Peyer's patch (tissue), 4 donors: ENCODE measurements around the gene SSC4D. TPM values are rescaled to one million over a fixed set of nuclear protein-coding genes. Genes with fewer than 3 reads are reported as not detected.
"Not testable (repeated sequence)": the region's sequence is repeated elsewhere in the genome, so short reads cannot be mapped to it uniquely, and the experiment has no call there.

Experiments
- DNase-seq, 3 donors: peaks; one replicate each; pipeline ENCODE4 v3.0.0-alpha.2; 2017 to 2019
- H3K27ac ChIP-seq, 4 donors: fragments of 200-600 bp; sonication (generic); one replicate each; pipeline ENCODE4 v1.5.1; 2016 to 2019
- H3K27me3 ChIP-seq, 2 donors: fragments of 200-600 bp; sonication (generic); one replicate each; pipeline ENCODE4 v1.5.1; 2019
- H3K36me3 ChIP-seq, 3 donors: fragments of 200-600 bp; sonication (generic); one replicate each; pipeline ENCODE4 v1.5.1; 2016 to 2019
- H3K4me1 ChIP-seq, 4 donors: fragments of 200-600 bp; sonication (generic); one replicate each; pipeline ENCODE4 v1.5.1; 2016 to 2019
- H3K4me3 ChIP-seq, 4 donors: fragments of 200-600 bp; sonication (generic); 1 replicate in 3 of 4; 2 replicates in 1 of 4; pipeline ENCODE4 v1.5.1; 2016 to 2019; ENCODE audit warnings: mild to moderate bottlenecking in 1 of 4
- H3K9me3 ChIP-seq, 4 donors: fragments of 200-600 bp; sonication (generic); one replicate each; pipeline ENCODE4 v1.5.1; 2016 to 2019; ENCODE audit warnings: mild to moderate bottlenecking in 1 of 4
- POLR2A ChIP-seq, 2 donors: fragments of 450-650 bp; IDR thresholded peaks; one replicate each; pipeline ENCODE4 v1.5.1; 2017; ENCODE audit warnings: antibody characterized with exemption in 2 of 2, mild to moderate bottlenecking in 2 of 2, moderate library complexity in 2 of 2
- total RNA-seq, 4 donors: library from RNA; depleted of rRNA; stranded (reverse); fragments of >200 nt; gene quantifications; one replicate each; pipeline ENCODE4 v1.1.0, GENCODE V29; 2016
- TF ChIP-seq, protein P1 (sequence below), 6 experiments: fragments of 450-650 bp in 4 of 6; fragments of 200-600 bp in 2 of 6; sonication (generic) in 1 of 6; IDR thresholded peaks; one replicate each; pipeline ENCODE4 v1.5.1; 2017 to 2019; ENCODE audit warnings: antibody characterized with exemption in 6 of 6, mild to moderate bottlenecking in 3 of 6, moderate library complexity in 1 of 6

SSC4D gene
- total RNA-seq, 4 donors from 2014 or later = 2.8 TPM; not detected in 3

- peak in 1 of 3 donors; percentile 45 for DNase-seq
- Histone ChIP-seq H3K4me1 (peaks cover 0 to 21% (median 0%) of the 10 kb centered on the region in 4 donors), H3K36me3 (no peaks in the 10 kb centered on the region), H3K27me3 (no peaks in the 10 kb centered on the region), H3K27ac (peak overlapping the region; percentile 28 to 85 (median 74)), H3K4me3 (peak overlapping the region in 1 of 4 donors; percentile 7), H3K9me3 (no peaks in the 10 kb centered on the region)
- TF ChIP-seq, protein P1, sequence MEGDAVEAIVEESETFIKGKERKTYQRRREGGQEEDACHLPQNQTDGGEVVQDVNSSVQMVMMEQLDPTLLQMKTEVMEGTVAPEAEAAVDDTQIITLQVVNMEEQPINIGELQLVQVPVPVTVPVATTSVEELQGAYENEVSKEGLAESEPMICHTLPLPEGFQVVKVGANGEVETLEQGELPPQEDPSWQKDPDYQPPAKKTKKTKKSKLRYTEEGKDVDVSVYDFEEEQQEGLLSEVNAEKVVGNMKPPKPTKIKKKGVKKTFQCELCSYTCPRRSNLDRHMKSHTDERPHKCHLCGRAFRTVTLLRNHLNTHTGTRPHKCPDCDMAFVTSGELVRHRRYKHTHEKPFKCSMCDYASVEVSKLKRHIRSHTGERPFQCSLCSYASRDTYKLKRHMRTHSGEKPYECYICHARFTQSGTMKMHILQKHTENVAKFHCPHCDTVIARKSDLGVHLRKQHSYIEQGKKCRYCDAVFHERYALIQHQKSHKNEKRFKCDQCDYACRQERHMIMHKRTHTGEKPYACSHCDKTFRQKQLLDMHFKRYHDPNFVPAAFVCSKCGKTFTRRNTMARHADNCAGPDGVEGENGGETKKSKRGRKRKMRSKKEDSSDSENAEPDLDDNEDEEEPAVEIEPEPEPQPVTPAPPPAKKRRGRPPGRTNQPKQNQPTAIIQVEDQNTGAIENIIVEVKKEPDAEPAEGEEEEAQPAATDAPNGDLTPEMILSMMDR (IDR thresholded peaks at IDR 0.05) = no peak
- TF ChIP-seq POLR2A (IDR thresholded peaks at IDR 0.05) = no peak
Measured at GRCh38 chr7:76364198-76364584, 45.3 kb downstream of the SSC4D start.

GRCh38 chr7:76363754-76364153 lies 45.7 kb downstream of the SSC4D start:
- DNase-seq, H3K4me3 ChIP-seq, H3K27me3 ChIP-seq, H3K9me3 ChIP-seq, H3K36me3 ChIP-seq: not testable (repeated sequence)
- Histone ChIP-seq H3K27ac (peak overlapping the region; percentile 20 to 85 (median 40)), H3K4me1 (peaks cover 0 to 21% (median 0%) of the 10 kb centered on the region in 4 donors)

DNA sequence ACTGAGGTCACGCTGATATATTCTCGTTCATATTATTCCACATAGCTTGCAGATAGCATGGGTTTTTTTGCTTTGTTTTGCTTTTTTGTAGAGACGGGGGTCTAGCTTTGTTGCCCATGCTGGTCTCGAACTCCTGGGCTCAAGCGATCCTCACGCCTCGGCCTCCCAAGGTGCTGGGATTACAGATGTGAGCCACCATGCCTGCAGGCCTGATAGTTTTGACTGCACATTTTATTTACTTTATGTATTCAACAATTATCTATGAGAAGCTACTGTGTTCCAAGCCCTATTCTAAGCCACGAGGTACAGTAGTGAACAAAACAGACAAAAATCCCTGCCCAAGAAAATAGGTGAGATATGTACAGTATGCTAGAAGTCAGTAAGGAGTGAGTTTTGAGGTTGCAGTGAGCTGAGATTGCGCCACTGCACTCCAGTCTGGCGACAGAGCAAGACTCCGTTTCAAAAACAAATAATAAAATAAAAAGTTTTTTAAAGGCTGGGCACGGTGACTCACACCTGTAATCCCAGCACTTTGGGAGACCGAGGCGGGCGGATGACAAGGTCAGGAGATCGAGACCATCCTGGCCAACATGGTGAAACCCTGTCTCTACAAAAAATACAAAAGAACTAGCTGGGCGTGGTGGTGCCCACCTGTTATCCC lies 49.4 kb downstream of the SSC4D start:
- no peaks in the 10 kb centered on the region for H3K27me3 ChIP-seq
- peaks cover 0 to 37% (median 2%) of the 10 kb centered on the region in 4 donors for H3K4me1 ChIP-seq
- H3K4me3 ChIP-seq = peak overlapping the region in 1 of 4 donors; percentile 99
- H3K9me3 ChIP-seq = no peaks in the 10 kb centered on the region
- TF ChIP-seq POLR2A (IDR thresholded peaks at IDR 0.05) = no peak
- TF ChIP-seq, protein P1 (IDR thresholded peaks at IDR 0.05) = no peak
- H3K36me3 ChIP-seq = no peaks in the 10 kb centered on the region
- peak overlapping the region; percentile 92 to 98 (median 96) for H3K27ac ChIP-seq
- DNase-seq = no peak

DNA sequence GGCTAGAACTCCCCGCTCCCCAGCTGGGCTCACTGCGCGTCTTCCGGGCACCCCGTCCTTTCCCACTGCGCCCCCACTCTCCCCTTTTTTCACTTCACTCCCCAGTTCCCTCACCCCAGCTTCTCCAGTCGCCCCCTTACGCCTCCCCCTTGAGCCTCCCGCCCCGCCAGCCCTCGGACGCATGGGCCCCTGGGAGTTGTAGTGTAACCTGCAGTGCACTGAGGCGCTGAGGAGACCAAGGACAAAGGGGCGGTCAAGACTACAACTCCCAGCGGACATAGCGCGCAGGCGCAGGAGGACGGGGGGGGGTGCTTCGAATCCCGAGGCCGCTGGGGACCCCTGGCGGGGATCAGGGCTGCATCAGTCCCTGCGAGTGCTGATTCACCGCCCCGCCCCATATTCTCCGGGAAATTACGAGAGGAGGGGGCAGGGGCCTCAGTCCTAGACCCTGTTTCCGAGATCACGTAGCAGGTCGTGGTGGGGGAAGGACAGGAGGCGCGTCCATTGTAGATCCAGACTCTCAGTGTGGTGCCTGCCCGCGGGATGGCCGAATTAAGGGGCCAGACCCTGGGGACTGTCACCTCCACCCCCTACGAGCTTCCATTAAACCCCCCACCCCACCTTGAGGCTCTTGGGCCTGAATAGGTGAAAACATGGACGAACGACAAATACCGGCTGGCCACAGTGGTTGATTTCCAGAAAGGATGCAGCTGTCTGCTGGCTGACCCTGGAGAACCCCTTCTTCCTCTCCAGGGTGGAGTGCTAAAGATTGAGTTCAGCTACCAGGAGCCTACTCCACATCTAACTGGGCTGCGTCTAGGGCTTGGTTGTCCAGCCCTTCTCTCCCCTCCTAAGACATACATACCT lies 50.2 kb downstream of the SSC4D start:
- peak; percentile 97 to 98 (median 97) for DNase-seq

GRCh38 chr7:76358481-76359110 lies 50.9 kb downstream of the SSC4D start, which contains the start of gene YWHAG:
YWHAG (minus strand) TSS chr7:76358991; CDS start chr7:76358808, 183 bp downstream.
- TF ChIP-seq, protein P1 (IDR thresholded peaks at IDR 0.05) = no peak
- peak; percentile 99 for TF ChIP-seq POLR2A (IDR thresholded peaks at IDR 0.05)
- Histone ChIP-seq H3K4me3 (peak within 1 kb of the TSS; percentile 60 to 99 (median 74)), H3K36me3 (no peaks in the 10 kb centered on the region), H3K27me3 (no peaks in the 10 kb centered on the region), H3K27ac (peak within 1 kb of the TSS; percentile 92 to 98 (median 96)), H3K4me1 (peaks cover 0 to 27% (median 2%) of the 10 kb centered on the region in 4 donors), H3K9me3 (no peaks in the 10 kb centered on the region)
- DNase-seq = peak; percentile 91 to 96 (median 94)

More for the DNA sequence above, 50.2 kb downstream of the SSC4D start:
- no peaks in the 10 kb centered on the region for H3K27me3 ChIP-seq
- H3K4me1 ChIP-seq = peaks cover 0 to 32% (median 2%) of the 10 kb centered on the region in 4 donors
- H3K27ac ChIP-seq = peak overlapping the region; percentile 92 to 98 (median 96)
- peak; percentile 16 to 44 for TF ChIP-seq POLR2A (IDR thresholded peaks at IDR 0.05)
- TF ChIP-seq, protein P1 (IDR thresholded peaks at IDR 0.05) = peak; percentile 71 to 94 (median 90)
- H3K9me3 ChIP-seq = no peaks in the 10 kb centered on the region
- H3K36me3 ChIP-seq = no peaks in the 10 kb centered on the region
- H3K4me3 ChIP-seq = peak overlapping the region; percentile 60 to 99 (median 74)
